Lower leg skin (tissue), 3 donors: ENCODE data around the gene TEN1.

Source experiments
- CTCF ChIP-seq, 3 donors: fragments of 450-650 bp; IDR thresholded peaks; one replicate each; pipeline ENCODE4 v1.5.1; 2016; ENCODE audit warnings: antibody characterized with exemption in 3 of 3, mild to moderate bottlenecking in 3 of 3, moderate library complexity in 2 of 3
- POLR2A ChIP-seq, 2 donors: fragments of 450-650 bp; IDR thresholded peaks; one replicate each; pipeline ENCODE4 v1.6.1; 2016 to 2017; ENCODE audit warnings: antibody characterized with exemption in 2 of 2, mild to moderate bottlenecking in 1 of 2, moderate library complexity in 1 of 2

- TF ChIP-seq CTCF (IDR thresholded peaks at IDR 0.05) (no peak), POLR2A (IDR thresholded peaks at IDR 0.05) (no peak)
These were observed 28.0 kb upstream of the TEN1 start for GRCh38 chr17:75950855-75951554.
